PC-9 (cell line): ENCODE measurements around the gene TTC22. TPM values are rescaled to one million over a fixed set of nuclear protein-coding genes. Genes with fewer than 3 reads are reported as not detected.

Experiments used
- BruUV-seq: library from RNA; stranded (reverse); fragments of 400-500 nt; replicated peaks from 2 replicates; lab custom pipeline; 2021; lab: Mats Ljungman, UMichigan
- CTCF ChIA-PET: fragments of 300-600 bp; sonication (Branson Sonifier 250); formaldehyde crosslinking; loops from one replicate; lab custom pipeline; 2022; ENCODE audit warnings: antibody characterized with exemption; lab: Charles Lee
- POLR2A ChIA-PET: fragments of 300-600 bp; sonication (Branson Sonifier 250); formaldehyde crosslinking; loops from one replicate; lab custom pipeline; 2022; ENCODE audit warnings: antibody characterized with exemption; ENCODE audit not compliant: unreplicated experiment; lab: Charles Lee
- DNase-seq, 2 experiments: peaks; one replicate each; pipeline versions ENCODE4 v3.0.0 to v3.0.0-alpha.2; 2015 to 2022; ENCODE audit warnings: mixed read lengths in 1 of 2
- H2AFZ ChIP-seq: fragments of 200-600 bp; sonication (generic); 2 replicates; pipeline ENCODE4 v1.8.1; 2017; ENCODE audit warnings: antibody characterized with exemption
- H3F3A ChIP-seq: fragments of 200-600 bp; sonication (generic); 2 replicates; pipeline ENCODE4 v1.8.1; 2017; ENCODE audit warnings: antibody characterized with exemption, mild to moderate bottlenecking, low read depth; ENCODE audit not compliant: insufficient read depth
- H3K27ac ChIP-seq: fragments of 200-600 bp; sonication (generic); 2 replicates; pipeline ENCODE4 v1.6.1; 2016; ENCODE audit warnings: mixed run types
- H3K27me3 ChIP-seq: fragments of 200-600 bp; sonication (generic); 2 replicates; pipeline ENCODE4 v1.6.1; 2016; ENCODE audit warnings: low read depth, mixed run types; ENCODE audit not compliant: insufficient read depth
- H3K36me3 ChIP-seq: fragments of 200-600 bp; sonication (generic); 2 replicates; pipeline ENCODE4 v1.6.1; 2016; ENCODE audit warnings: low read depth, mixed run types
- H3K4me1 ChIP-seq: fragments of 200-600 bp; sonication (generic); replicated peaks from 2 replicates; pipeline ENCODE4 v1.6.1; 2016; ENCODE audit warnings: mixed run types; ENCODE audit not compliant: insufficient read depth
- H3K4me2 ChIP-seq: fragments of 200-600 bp; sonication (generic); 2 replicates; pipeline ENCODE4 v1.6.1; 2017; ENCODE audit warnings: mixed run types
- H3K4me3 ChIP-seq: fragments of 200-600 bp; sonication (generic); 2 replicates; pipeline ENCODE4 v1.6.1; 2016; ENCODE audit warnings: mixed run types
- H3K79me2 ChIP-seq: fragments of 200-600 bp; sonication (generic); 2 replicates; pipeline ENCODE4 v1.6.1; 2017; ENCODE audit warnings: low read depth, mixed run types
- H3K9me2 ChIP-seq: fragments of 200-600 bp; sonication (generic); 2 replicates; pipeline ENCODE4 v1.8.1; 2017; ENCODE audit warnings: mild to moderate bottlenecking; ENCODE audit not compliant: insufficient read depth
- H3K9me3 ChIP-seq: fragments of 200-600 bp; sonication (generic); 2 replicates; pipeline ENCODE4 v1.8.1; 2016; ENCODE audit warnings: low read depth; ENCODE audit not compliant: insufficient read depth
- H4K20me1 ChIP-seq: fragments of 200-600 bp; sonication (generic); 2 replicates; pipeline ENCODE4 v1.8.1; 2017; ENCODE audit not compliant: insufficient read depth
- EZH2 ChIP-seq: fragments of 200-600 bp; sonication (generic); IDR thresholded peaks from 2 replicates; pipeline ENCODE4 v1.8.0; 2017; ENCODE audit warnings: antibody characterized with exemption, low read depth
- intact Hi-C: fragments of 100-400 bp; cut with micrococcal nuclease; formaldehyde crosslinking; loops from one replicate; pipeline ENCODE4 v1.10.0; 2022; ENCODE audit not compliant: unreplicated experiment
- total RNA-seq: library from RNA; stranded (reverse); gene quantifications from 2 replicates; pipeline ENCODE4 v1.2.3, GENCODE V29; 2021
- TF ChIP-seq, protein P1 (sequence below): fragments of 200-600 bp; sonication (generic); conservative IDR thresholded peaks from 2 replicates; pipeline ENCODE4 v1.6.1; 2017; ENCODE audit warnings: mixed run types, antibody characterized with exemption, mild to moderate bottlenecking, moderate library complexity

Gene TTC22
- total RNA-seq, 1 experiment from 2014 or later: 26.3 TPM

DNA sequence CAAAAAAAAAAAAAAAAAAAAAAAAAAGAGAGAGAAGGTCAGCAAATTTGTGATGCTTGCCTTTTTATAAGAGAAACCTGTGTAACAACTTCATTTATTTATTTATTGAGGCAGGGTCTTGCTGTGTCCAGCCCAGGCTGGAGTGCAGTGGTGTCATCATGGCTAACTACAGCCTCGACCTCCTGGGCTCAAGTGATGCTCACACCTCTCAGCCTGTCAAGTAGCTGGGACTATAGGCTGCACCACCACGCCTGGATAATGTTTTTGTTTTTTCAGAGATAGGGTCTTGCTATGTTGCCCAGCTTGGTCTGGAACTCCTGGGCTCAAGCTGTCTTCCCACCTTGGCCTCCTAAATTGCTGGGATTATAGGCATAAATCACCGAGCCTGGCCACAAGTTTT lies 43.4 kb upstream of the TTC22 start:
- ChIA-PET POLR2A (no interaction called here), CTCF (no interaction called here)
- Histone ChIP-seq H3K27ac (no peak overlapping the region), H3K4me3 (no peak overlapping the region), H3K36me3 (peaks cover 12% of the 10 kb centered on the region; the same call in 1 of the 2 replicates), H3K9me3 (no peaks in the 10 kb centered on the region), H3K27me3 (no peaks in the 10 kb centered on the region), H3K4me1 (no peaks in the 10 kb centered on the region), H3K79me2 (no peaks in the 10 kb centered on the region), H3K9me2 (no peaks in the 10 kb centered on the region), H3K4me2 (no peak overlapping the region), H4K20me1 (no peaks in the 10 kb centered on the region), H3F3A (peaks cover 14% of the 10 kb centered on the region; the same call in 1 of the 2 replicates), H2AFZ (no peak overlapping the region)
- BruUV-seq: no TSS peak
- no peak for DNase-seq
- TF ChIP-seq EZH2: no peak
- TF ChIP-seq, protein P1, sequence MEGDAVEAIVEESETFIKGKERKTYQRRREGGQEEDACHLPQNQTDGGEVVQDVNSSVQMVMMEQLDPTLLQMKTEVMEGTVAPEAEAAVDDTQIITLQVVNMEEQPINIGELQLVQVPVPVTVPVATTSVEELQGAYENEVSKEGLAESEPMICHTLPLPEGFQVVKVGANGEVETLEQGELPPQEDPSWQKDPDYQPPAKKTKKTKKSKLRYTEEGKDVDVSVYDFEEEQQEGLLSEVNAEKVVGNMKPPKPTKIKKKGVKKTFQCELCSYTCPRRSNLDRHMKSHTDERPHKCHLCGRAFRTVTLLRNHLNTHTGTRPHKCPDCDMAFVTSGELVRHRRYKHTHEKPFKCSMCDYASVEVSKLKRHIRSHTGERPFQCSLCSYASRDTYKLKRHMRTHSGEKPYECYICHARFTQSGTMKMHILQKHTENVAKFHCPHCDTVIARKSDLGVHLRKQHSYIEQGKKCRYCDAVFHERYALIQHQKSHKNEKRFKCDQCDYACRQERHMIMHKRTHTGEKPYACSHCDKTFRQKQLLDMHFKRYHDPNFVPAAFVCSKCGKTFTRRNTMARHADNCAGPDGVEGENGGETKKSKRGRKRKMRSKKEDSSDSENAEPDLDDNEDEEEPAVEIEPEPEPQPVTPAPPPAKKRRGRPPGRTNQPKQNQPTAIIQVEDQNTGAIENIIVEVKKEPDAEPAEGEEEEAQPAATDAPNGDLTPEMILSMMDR: no peak
- intact Hi-C loops: no loop called here

GRCh38 chr1:54843449-54843848 lies 42.3 kb upstream of the TTC22 start:
- H3K9me3 ChIP-seq: no peaks in the 10 kb centered on the region
- no peaks in the 10 kb centered on the region for H3K27me3 ChIP-seq
- intact Hi-C loops: no loop called here
- ChIA-PET POLR2A (no interaction called here), CTCF (no interaction called here)
- no peaks in the 10 kb centered on the region for H3K9me2 ChIP-seq
- H2AFZ ChIP-seq: no peak overlapping the region
- H3K4me2 ChIP-seq: no peak overlapping the region
- H4K20me1 ChIP-seq: no peaks in the 10 kb centered on the region
- H3K27ac ChIP-seq: no peak overlapping the region
- DNase-seq: no peak
- H3K36me3 ChIP-seq: 0 out of 2 replicates have a peak, but pooled peaks cover 3% of the 10 kb centered on the region
- H3K79me2 ChIP-seq: no peaks in the 10 kb centered on the region
- no TSS peak for BruUV-seq
- TF ChIP-seq EZH2: no peak
- TF ChIP-seq, protein P1: no peak
- H3F3A ChIP-seq: peaks cover 9% of the 10 kb centered on the region; the same call in 1 of the 2 replicates
- no peaks in the 10 kb centered on the region for H3K4me1 ChIP-seq
- no peak overlapping the region for H3K4me3 ChIP-seq

DNA sequence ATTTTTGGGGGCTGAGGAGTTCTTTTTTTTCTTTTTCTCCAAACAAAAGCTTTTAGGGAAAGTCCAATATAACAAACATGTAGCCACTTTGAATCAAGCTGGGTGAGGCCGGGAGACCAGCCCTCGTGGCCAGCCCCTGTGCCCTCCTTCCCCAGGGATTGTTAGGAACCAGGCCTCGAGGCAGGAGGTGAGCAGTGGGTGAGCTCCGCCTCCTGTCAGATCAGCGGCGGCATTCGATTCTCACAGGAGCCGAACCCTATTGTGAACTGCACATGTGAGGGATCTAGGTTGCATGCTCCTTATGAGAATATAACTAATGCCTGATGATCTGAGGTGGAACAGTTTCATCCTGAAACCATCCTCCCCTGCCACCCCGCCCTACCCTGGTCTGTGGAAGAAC lies 41.8 kb upstream of the TTC22 start:
- intact Hi-C loops: no loop called here
- no peaks in the 10 kb centered on the region for H3K9me3 ChIP-seq
- H3K4me1 ChIP-seq: no peaks in the 10 kb centered on the region
- no peaks in the 10 kb centered on the region for H4K20me1 ChIP-seq
- H3K4me3 ChIP-seq: no peak overlapping the region
- H3K27ac ChIP-seq: no peak overlapping the region
- no peak overlapping the region for H3K4me2 ChIP-seq
- no TSS peak for BruUV-seq
- 0 out of 2 replicates have a peak, but pooled peaks cover 3% of the 10 kb centered on the region for H3K36me3 ChIP-seq
- H2AFZ ChIP-seq: no peak overlapping the region
- no peaks in the 10 kb centered on the region for H3K27me3 ChIP-seq
- H3K79me2 ChIP-seq: no peaks in the 10 kb centered on the region
- CTCF ChIA-PET: no interaction called here
- H3F3A ChIP-seq: peaks cover 9% of the 10 kb centered on the region; the same call in 1 of the 2 replicates
- TF ChIP-seq, protein P1: no peak
- TF ChIP-seq EZH2: no peak
- DNase-seq: no peak
- POLR2A ChIA-PET: no interaction called here
- no peaks in the 10 kb centered on the region for H3K9me2 ChIP-seq
